ENCODE measurements around the gene PCK2.

DNA sequence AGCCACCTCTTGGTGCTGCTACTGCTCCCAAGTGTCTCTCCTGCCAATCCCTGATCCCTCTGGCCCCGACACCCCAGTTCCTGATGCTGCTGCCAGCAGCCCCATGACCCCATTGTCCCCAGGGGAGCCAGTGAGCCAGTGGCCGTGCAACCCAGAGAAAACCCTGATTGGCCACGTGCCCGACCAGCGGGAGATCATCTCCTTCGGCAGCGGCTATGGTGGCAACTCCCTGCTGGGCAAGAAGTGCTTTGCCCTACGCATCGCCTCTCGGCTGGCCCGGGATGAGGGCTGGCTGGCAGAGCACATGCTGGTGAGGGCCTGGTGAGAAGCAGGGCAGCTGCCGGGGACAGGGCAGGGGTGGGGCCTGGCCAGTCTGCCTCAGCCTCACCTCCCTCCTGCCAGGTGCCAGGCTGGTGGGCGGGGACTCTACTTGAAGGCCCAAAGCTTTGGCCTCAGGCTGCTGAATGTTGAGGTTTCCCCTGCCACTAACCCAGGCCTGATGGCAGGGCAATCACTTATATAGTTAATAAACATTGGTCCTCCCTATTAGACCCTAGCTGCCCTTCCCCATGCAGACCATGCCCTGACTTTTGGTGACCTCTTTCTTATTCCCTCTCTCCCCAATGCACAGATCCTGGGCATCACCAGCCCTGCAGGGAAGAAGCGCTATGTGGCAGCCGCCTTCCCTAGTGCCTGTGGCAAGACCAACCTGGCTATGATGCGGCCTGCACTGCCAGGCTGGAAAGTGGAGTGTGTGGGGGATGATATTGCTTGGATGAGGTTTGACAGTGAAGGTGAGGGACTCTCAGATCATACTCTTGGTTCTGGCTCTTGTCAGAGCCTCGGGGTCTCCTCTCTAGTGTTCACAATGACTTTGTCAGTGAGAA lies 5.1 kb downstream of the PCK2 start:
- TF ChIP-seq, protein P1, sequence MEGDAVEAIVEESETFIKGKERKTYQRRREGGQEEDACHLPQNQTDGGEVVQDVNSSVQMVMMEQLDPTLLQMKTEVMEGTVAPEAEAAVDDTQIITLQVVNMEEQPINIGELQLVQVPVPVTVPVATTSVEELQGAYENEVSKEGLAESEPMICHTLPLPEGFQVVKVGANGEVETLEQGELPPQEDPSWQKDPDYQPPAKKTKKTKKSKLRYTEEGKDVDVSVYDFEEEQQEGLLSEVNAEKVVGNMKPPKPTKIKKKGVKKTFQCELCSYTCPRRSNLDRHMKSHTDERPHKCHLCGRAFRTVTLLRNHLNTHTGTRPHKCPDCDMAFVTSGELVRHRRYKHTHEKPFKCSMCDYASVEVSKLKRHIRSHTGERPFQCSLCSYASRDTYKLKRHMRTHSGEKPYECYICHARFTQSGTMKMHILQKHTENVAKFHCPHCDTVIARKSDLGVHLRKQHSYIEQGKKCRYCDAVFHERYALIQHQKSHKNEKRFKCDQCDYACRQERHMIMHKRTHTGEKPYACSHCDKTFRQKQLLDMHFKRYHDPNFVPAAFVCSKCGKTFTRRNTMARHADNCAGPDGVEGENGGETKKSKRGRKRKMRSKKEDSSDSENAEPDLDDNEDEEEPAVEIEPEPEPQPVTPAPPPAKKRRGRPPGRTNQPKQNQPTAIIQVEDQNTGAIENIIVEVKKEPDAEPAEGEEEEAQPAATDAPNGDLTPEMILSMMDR (IDR thresholded peaks at IDR 0.05), result no peak
- no peak for TF ChIP-seq POLR2A (IDR thresholded peaks at IDR 0.05)

All from testis (tissue), 2 donors.